Peyer's patch (tissue), 4 donors: ENCODE results near the gene FAT4.

Source experiments
- POLR2A ChIP-seq, 2 donors: fragments of 450-650 bp; IDR thresholded peaks; one replicate each; pipeline ENCODE4 v1.5.1; 2017; ENCODE audit warnings: antibody characterized with exemption in 2 of 2, mild to moderate bottlenecking in 2 of 2, moderate library complexity in 2 of 2
- TF ChIP-seq, protein P1 (sequence below), 6 experiments: fragments of 450-650 bp in 4 of 6; fragments of 200-600 bp in 2 of 6; sonication (generic) in 1 of 6; IDR thresholded peaks; one replicate each; pipeline ENCODE4 v1.5.1; 2017 to 2019; ENCODE audit warnings: antibody characterized with exemption in 6 of 6, mild to moderate bottlenecking in 3 of 6, moderate library complexity in 1 of 6

DNA sequence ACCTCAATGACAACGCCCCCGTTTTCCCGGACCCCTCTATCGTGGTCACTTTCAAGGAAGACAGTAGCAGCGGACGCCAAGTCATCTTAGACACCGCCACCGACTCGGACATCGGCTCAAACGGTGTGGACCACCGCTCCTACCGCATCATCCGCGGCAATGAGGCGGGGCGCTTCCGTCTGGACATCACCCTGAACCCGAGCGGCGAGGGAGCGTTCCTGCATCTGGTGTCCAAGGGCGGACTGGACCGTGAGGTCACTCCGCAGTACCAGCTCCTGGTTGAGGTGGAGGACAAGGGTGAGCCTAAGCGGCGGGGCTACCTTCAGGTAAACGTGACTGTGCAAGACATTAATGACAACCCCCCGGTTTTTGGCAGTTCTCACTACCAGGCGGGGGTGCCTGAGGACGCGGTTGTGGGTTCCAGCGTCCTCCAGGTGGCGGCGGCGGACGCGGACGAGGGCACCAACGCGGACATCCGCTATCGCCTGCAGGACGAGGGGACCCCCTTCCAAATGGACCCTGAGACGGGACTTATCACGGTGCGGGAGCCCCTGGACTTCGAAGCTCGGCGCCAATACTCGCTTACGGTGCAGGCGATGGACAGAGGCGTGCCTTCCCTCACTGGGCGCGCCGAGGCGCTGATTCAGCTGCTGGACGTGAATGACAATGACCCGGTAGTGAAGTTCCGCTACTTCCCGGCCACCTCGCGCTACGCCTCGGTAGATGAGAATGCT is 2.2 kb downstream of the FAT4 start:
- TF ChIP-seq, protein P1, sequence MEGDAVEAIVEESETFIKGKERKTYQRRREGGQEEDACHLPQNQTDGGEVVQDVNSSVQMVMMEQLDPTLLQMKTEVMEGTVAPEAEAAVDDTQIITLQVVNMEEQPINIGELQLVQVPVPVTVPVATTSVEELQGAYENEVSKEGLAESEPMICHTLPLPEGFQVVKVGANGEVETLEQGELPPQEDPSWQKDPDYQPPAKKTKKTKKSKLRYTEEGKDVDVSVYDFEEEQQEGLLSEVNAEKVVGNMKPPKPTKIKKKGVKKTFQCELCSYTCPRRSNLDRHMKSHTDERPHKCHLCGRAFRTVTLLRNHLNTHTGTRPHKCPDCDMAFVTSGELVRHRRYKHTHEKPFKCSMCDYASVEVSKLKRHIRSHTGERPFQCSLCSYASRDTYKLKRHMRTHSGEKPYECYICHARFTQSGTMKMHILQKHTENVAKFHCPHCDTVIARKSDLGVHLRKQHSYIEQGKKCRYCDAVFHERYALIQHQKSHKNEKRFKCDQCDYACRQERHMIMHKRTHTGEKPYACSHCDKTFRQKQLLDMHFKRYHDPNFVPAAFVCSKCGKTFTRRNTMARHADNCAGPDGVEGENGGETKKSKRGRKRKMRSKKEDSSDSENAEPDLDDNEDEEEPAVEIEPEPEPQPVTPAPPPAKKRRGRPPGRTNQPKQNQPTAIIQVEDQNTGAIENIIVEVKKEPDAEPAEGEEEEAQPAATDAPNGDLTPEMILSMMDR (IDR thresholded peaks at IDR 0.05): no peak
- TF ChIP-seq POLR2A (IDR thresholded peaks at IDR 0.05): no peak
